GM19025 (cell line): Measurements from ENCODE around the gene PTPRD.

Experiments used
- ATAC-seq: cut with Tn5 transposase; IDR thresholded peaks from one replicate; pipeline ENCODE4 v1.9.1; 2021; ENCODE audit warnings: mild to moderate bottlenecking, low read depth, moderate library complexity; ENCODE audit not compliant: unreplicated experiment

Gene PTPRD

DNA sequence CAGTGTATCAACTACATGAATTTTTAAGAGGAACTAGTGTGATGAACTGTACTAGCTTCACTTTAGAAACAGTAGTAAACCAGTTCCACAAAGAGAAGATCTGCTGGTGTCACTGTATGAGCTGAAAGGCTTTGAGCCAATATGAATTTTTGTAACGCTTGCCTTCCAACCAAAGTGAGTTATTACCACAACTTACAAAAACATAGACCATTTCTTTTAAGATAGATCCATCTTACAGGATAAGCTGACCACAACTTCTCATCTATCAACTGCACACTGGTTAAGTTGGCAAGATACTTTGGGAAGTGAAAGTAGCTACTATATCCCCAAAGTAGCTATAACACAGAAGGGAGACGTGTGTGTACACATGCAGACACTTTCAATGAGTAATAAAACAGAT, 1963.6 kb downstream of the PTPRD start:
- no peak for ATAC-seq

DNA sequence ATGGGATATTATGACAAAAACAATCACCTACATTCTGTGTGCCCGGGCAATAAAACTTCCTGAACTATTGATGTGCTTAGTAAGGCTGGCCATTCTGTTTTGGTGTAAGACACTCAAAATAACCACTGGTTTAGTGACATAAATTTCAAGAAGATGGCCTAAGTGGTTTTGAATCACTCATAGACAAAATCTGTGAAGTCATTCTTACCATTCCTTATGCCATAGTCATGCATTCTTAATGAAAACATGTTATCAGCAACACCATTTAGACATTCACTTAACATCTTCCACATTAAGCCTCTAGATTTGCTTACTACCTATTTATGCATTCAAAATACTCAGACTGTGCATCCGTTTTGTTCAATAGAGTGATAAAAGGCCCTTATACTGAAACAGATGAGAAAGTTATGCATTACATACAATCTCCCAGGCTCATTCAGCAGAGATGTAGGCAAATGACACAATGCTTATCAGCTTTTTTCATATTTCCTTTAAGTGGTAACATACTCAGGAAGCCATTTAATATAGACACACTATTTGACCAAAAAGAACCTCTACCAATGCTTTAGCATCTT, 1964.4 kb downstream of the PTPRD start:
- no peak for ATAC-seq

DNA sequence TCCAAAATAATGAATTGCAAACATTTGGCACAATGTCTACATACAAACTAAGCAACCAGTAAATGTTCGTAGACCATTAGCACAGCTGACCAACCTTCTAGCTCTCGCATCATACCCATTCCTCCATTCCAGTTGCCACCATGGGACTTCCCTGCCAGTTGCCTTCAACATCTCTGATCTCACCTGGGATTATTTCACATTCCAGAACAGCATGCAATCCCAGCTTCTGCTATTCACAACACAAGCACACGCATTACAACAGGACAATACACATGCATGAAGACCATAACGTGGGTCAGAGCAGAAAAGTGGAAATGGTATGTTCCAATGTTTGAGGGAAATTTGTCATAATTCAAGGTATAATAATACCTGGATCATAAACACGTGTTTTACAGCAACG, 1965.0 kb downstream of the PTPRD start:
- no peak for ATAC-seq

DNA sequence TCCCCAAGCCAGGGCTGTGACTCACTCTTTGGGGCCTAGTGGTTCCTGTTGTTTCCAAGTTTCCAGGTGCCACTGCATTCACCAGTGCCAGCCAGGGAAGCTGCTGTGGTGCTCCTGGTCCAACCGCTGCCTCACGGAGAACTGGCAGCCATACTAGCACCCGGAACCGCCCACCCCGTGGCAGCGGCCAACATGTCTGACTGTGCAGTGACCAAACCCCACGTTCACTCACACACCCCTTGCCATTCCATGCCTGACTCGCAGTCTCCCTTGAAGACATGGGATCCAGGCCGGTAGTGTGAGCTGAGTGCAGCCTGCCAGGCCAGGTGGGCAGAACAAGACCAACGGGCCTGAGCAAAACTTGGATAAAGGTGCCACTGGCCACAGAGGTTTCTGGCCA, 1968.2 kb downstream of the PTPRD start:
- ATAC-seq: no peak

DNA sequence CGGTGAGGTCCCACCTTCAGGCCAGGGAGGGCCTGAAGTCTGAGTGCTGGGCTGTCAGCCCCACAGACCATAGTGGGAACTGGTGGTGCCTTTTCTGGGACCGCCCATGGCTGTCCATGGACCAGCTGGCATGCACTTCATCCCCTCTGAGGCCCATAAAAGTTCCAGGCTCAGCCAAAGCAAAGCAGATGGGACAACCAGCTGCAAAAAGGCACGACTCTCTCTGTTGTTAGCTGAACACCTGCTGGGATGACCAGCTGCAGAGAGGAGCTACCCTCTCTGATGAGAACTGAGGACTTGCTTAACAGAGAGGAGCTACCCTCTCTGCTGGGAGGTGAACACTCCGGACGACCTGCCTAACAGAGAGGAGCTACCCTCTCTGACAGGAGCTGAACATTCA, 1968.9 kb downstream of the PTPRD start:
- ATAC-seq: no peak

DNA sequence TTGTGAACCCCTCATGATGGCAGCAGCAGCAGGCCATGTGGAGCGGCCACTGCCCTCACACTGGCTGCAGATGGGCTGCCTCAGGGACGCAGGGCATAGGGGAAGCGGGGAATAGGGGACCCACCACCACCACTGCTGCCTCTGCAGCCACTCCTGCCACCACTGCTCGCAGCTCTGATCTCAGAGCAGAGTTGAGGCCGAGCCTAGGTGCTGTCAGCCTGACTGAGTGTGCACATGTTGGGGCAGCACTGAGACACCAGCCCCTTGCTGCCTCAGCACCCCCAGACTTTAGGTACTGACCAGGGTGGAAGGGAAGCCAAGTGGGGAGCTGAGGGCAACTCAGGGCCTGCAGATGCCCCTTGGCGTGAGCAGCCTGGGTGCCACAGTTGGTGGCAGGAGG, 1969.3 kb downstream of the PTPRD start:
- no peak for ATAC-seq

DNA sequence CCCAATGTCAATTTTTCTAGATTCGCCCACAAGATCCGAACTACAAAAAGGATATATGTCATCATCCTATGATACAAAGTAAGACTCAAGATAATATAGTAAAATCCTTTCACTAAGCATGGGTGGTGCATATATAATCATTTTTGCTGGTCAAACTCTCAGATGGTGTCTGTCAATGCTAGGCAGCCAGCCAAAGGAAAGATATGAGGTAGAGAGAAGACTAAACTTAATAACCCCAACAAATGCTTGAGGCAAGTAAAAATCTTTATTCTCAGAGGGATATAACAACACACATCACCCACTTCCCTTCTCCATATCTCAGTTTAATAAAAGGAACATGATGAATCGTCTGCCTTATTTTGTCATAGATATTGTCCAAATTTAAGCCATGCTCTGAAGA, 1972.0 kb downstream of the PTPRD start:
- ATAC-seq: no peak

DNA sequence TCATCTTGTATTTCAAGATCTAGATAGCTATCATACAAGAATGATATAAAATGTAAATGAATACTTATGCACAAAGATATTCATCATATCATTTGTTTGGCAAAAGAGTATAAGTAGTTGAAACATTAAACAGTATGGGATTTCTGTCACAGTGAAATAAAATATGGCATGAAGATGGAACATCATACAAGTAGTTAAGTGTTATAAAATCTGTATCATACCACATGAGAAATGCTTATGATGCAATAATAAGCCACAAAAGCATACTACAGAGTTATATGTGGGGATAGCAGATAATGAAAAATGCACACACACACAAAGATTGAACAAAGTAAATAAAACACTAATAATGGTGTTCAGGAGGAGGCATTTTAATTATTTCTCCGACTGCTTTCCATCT, 1975.2 kb downstream of the PTPRD start:
- ATAC-seq: no peak

DNA sequence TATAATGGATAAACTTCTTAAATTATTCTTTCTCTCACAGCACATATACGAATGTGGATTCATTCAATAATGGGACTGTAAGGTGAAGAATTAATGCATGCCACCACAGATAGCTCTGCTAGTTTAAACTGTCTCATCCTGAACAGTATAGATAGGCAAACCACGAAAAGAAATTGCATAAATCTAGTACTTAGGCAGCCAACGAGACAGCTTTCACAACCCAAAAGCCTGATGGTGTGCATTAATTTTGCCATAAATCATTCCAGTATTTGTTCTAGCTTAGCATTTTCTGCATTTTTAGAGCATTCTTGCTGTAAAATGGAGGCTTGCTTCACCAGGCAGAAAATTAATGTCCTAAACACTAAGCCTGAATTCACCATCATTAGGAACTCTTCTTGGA, 1979.0 kb downstream of the PTPRD start:
- no peak for ATAC-seq

DNA sequence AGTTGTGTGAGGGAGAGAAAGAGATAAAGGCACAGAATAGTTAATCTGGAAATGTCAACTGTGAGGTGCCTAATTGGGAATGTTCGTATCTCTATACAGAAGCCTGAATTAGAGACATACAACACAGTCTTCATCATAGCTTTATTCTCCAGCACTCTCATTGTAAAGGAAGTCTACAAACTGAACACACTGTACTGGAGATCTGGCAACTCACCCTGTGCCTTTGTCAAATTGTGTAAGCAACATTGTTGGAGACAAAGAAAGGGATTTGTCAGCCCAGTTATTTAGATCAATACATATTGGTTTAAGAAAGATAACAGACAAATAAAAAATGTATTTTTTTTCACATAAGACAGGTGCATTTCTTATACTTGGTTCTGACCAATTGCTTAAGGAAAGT, 1980.3 kb downstream of the PTPRD start:
- ATAC-seq: no peak

DNA sequence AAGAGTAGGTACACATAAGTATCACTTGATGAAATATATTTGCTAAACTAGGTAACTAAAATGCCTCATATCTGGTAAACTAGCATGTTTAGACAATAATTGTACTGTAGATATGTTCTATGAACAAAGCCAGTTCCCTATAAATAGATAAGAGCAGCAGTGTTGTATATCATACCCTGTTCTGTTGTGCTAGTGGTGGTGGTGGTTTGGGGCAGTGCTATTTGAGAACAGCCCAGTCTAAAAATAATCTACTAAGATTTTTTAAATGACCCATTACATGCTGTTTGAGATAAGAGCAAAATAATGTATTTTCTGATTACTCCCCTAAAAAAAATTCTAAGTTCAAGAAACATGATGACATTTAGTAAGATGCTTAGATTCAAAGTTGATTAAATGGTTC, 1984.0 kb downstream of the PTPRD start:
- ATAC-seq: no peak

DNA sequence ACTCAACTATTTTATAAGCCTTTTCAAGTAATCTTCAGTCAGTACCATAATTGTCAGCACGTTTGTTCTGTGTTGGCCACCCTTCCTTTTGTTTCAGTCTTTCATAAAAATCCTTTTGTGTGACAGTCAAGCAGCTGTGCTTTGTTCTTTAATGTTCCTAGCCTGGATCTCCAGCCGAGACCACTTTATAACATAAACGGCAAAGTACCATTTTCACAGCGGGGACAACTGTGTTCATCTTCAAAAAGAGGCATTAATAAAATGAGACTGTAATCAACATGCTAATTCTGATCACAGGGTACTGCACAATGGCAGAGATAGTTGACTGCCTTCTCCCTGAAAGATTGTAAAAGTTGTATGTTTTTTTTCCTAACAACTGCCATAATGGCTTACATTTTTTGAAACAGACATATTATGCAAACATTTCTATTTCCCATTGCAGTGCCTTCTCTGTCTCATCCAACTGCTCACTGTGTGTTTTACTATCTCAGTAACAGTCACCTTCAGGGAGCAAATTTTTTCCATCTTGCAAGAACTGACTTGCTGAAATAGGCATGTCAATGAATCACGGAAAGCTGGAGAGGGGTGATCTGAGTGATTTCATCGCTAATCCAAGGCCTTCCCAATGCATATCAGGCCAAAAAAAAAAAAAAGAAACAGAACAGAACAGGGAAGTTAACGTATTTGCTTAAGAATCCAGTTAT, 1984.7 kb downstream of the PTPRD start:
- ATAC-seq: no peak

DNA sequence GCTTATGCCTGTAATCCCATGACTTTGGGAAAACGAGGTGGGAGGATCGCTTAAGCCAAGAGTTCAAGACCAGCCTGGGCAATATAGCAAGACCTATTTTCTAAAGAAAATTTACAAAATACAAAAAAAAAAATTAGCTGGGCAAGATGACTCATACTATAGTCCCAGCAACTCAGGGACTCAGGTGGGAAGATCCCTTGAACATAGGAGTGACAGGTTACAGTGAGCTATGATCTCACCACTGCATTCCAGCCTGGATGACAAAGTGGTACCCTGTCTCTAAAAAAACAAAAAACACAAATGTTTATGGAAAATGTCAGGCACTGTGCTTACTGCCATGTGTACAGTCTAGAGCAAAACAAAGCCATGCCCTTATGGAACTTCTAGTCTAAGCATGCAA, 1989.9 kb downstream of the PTPRD start:
- no peak for ATAC-seq

DNA sequence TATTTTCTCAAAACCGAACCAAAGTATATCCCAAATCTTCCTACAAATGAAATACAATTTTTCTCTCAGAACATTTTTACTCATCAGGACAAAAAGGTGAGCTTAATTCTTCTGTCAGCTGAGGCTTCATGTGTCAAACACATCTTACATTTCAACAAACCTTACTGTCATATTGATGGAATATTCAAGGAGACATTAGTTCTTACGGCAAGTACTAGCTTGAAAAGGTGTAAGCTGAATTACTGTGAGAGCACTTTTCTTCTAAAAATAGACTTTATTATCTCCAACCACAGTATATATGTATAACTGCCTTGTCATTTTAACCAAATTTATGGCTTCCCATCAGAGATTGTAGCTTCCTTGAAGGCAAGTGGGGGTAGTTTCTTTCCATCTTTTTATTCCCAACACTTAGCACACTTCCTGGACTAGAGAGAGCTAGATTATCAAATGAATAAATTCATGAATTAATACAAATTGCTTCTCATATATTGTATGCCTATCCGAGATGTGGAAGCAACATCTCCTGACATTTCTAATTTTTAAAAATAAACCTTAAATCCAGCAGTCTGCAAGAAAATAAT, 1990.5 kb downstream of the PTPRD start:
- ATAC-seq: no peak

DNA sequence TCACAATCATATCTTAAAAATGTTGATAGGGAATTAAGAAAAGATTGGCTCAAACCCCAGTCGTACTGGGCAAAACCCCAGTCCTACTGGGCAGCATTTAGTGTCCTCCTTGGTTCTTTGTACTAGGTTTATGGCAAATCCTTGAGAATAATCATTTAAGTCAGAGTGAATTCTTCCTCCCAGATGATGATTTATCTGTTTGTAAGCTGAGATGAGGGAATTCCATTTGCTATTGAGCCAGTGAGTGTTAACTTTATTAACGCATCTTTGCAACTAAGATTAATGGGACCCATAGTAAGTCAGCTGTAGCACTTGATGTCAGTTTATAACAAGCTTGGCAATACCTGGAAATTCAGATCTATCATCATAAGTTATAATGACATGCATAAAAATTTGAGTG, 1991.4 kb downstream of the PTPRD start:
- no peak for ATAC-seq

DNA sequence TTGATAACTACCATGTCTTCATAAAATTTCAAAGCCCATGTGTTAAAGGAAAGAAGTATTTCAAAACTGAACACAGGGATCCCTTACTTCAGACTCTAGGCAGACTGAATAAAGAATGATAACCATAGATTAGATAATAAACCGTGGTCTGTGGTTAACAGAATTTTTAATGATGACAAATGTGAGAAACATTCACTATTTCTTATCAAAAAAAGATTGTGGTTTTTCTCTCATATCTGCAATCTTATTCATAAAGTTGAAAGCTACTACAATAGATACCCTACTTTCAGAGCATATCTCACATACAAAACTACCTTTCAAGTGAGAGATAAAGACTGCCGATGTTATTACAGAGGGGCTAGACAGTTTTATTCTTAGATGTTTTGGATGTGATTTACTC, 1996.4 kb downstream of the PTPRD start:
- ATAC-seq: no peak

DNA sequence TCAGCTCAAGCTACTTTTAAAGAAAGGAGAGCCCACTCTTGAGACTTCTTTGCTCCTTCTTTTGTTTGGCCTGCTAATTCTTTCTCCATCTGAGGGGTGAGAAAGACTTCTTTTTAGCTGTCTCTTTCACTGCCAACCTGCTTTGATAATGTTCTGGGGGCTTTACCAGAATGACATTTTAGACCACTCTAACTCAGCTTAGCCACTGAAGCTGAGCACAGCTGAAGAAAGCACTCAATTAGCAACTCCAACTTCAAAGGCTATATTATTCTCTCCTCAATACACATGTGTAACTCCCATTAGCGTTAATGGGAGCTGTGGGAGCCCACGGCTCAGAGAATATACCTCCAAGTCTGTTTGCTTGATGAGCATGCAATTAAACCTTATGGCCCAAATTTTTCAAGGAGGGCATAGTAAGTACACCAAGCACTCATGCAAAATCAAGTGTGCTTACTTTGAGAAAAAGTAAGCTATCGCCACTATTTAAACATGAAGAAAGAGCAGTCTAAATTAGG, 1997.8 kb downstream of the PTPRD start:
- ATAC-seq: no peak

DNA sequence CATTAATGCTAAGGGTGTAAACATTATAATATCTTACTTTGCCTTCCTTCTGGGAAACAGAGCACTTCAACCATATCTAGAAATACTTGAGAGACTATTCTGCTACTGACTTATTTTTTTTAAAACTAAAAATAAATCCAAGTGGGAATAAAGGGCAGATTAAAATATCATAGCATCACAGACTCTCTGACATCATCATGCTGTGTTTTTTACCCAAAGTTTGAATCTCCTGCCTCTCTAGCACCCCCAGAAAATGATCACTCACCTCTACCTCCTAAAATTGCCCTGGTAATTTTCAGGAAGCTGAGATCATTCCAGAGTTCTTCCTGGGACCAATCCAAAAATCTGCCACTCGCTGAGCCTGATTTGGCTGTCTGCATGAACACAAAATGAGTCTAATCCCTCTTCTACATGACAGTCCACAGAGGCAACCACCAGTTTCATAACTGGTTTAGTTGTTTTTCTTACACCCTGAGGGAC, 1999.4 kb downstream of the PTPRD start:
- ATAC-seq: no peak

DNA sequence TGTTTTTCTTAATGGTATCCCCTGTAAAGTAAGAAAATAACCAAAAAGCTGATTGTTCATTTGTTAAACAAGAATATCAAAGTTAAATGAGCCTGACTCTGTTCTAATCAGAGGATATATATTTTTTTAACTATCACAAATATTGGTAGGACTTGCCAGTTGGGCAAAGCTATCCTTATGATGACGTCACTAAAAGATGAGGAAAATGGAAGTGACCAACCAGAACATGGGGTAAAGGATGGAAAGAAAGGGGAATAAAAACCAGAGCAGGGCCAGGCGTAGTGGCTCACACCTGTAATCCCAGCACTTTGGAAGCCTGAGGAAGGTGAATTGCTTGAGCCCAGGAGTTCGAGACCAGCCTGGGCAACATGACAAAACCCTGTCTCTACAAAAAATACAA, 2001.6 kb downstream of the PTPRD start:
- ATAC-seq: no peak

DNA sequence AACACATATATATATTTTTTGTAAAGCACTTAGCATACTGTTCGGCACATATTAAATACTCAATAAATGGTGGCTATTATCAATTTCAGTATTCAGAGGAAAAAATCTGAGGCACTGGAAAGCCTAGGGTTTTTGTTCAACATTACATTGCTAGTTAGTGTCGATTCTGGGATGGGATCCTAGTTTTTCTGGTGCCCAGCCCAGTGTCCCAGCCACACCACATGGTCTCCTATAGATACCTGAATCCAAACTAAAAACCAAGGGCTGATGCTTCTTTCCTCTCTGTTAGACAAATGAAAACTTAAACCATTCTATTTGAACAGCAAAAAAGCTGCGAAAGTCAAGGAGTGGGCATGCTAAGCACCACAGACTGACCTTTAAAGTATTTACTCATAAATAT, 2002.5 kb downstream of the PTPRD start:
- ATAC-seq: no peak

DNA sequence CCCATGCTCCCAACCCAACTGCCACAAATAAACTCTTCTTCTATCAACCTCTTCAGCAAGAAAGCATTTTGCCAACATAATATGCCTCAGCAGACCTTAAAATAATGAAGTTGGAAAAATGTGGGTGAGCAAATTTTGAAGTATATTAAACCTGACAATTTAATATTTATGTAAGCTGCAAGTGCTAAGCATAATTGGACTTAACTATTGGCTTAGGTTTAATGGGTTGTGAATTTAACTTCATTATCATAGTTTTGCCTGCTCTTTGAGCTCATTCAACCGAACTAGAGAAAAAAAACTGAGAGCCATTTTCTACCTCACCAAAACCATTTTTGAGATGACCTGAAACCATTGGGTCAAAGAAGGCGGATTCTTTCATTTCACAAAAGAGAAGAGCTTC, 2007.7 kb downstream of the PTPRD start:
- no peak for ATAC-seq

DNA sequence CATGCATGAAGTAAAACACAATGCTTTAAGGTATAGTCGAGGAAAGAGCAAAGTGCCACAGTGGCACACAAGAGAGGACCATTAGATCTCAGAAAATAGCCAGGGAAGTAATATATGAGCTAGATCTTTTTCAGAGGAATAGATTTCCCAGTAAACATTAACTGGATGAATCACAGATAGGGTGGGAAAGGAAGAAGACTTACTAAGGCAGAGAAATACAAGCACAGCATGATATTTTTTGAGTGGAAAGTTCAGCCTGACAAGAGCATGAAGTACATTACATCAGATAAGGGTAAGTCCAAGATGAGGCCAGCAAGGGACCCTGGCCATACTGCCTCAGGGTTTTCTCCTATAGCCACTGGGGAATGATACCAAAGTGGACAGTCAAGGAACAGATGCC, 2008.6 kb downstream of the PTPRD start:
- ATAC-seq: no peak
